Activated CD4-positive, alpha-beta T cell treated with anti-CD3 and anti-CD28 coated beads for 36 hours (primary cell): ENCODE measurements around the gene LZIC. TPM values are rescaled to one million over a fixed set of nuclear protein-coding genes. Genes with fewer than 3 reads are reported as not detected.

ENCODE experiments used
- ATAC-seq: fragments of 200-7000 bp; cut with Tn5 transposase; one replicate; pipeline ENCODE4 v1.10.0; 2021; ENCODE audit warnings: mild to moderate bottlenecking, moderate library complexity
- CTCF ChIA-PET: fragments of 350-600 bp; sonication (Branson Sonifier 250); formaldehyde crosslinking; loops from one replicate; lab custom pipeline; 2021; ENCODE audit warnings: antibody characterized with exemption; lab: Charles Lee
- POLR2A ChIA-PET: fragments of 350-600 bp; sonication (Branson Sonifier 250); formaldehyde crosslinking; loops from one replicate; lab custom pipeline; 2021; ENCODE audit warnings: antibody characterized with exemption, inconsistent platforms; lab: Charles Lee
- DNase-seq: peaks from one replicate; pipeline ENCODE4 v3.0.0-alpha.2; 2020
- H3K27ac Mint-ChIP-seq: one replicate; pipeline ENCODE4 v1.8.0; 2021; ENCODE audit warnings: mixed read lengths
- H3K27me3 Mint-ChIP-seq: one replicate; pipeline ENCODE4 v1.8.0; 2021; ENCODE audit warnings: mixed read lengths
- H3K36me3 Mint-ChIP-seq: one replicate; pipeline ENCODE4 v1.8.0; 2021; ENCODE audit warnings: low read depth, mixed read lengths
- H3K4me1 Mint-ChIP-seq: one replicate; pipeline ENCODE4 v1.8.0; 2021; ENCODE audit warnings: mixed read lengths
- H3K4me3 Mint-ChIP-seq: one replicate; pipeline ENCODE4 v1.8.0; 2021; ENCODE audit warnings: mild to moderate bottlenecking, moderate library complexity, mixed read lengths
- H3K9me3 Mint-ChIP-seq: one replicate; pipeline ENCODE4 v1.8.0; 2021; ENCODE audit warnings: low read depth, mixed read lengths
- intact Hi-C, 2 experiments: fragments of 100-400 bp; cut with DNase I in 1 of 2; cut with micrococcal nuclease in 1 of 2; formaldehyde crosslinking; loops; one replicate each; pipeline versions ENCODE4 v1.14.2 to v1.15.1; 2022 to 2024; cut with DNase I, micrococcal nuclease
- total RNA-seq, 2 experiments: library from RNA; stranded (reverse); gene quantifications; one replicate each; pipeline ENCODE4 v1.2.3, GENCODE V29; 2021

LZIC gene
- 10 to 100 TPM; 23.4 to 32.0 TPM for total RNA-seq

- Mint-ChIP-seq H3K4me3 (peak within 1 kb of the TSS; percentile 96), H3K9me3 (no peaks in the 10 kb centered on the region), H3K4me1 (peaks cover 18% of the 10 kb centered on the region), H3K36me3 (peaks cover 8% of the 10 kb centered on the region), H3K27ac (peak within 1 kb of the TSS; percentile 98), H3K27me3 (no peaks in the 10 kb centered on the region)
- ChIA-PET POLR2A (interaction anchor here (0.5 to 1.4 kb wide), 3 partner anchors 39 to 142 kb away, joined by 3 to 5 read pairs (median 3); partner anchors contain the start of gene UBE4B), CTCF (interaction anchor here (0.6 to 2.0 kb wide), 11 partner anchors 13 to 487 kb away, joined by 3 to 16 read pairs (median 4); partner anchors contain the start of genes CENPS, CTNNBIP1 and UBE4B)
- intact Hi-C loops = loop anchor here (1.0 to 5.0 kb wide), 18 partner anchors 33 to 529 kb away; partner anchors contain the start of genes CTNNBIP1 (in 2 of the 2), UBE4B (in 2 of the 2), CENPS (in 1 of the 2) and CLSTN1 (in 1 of the 2)
- DNase-seq (peak; percentile 95), ATAC-seq (peak; percentile 97)
Measured at GRCh38 chr1:9942939-9943788, at the start of gene LZIC, which contains the start of gene NMNAT1. LZIC (minus strand) TSS chr1:9943391; CDS start chr1:9936619, 6,772 bp downstream. NMNAT1 (plus strand) TSS chr1:9943475; CDS start chr1:9972074, 28,599 bp downstream.

- DNase-seq = no peak
- Mint-ChIP-seq H3K27ac (no peak overlapping the region), H3K4me1 (peaks cover 4% of the 10 kb centered on the region), H3K4me3 (no peak overlapping the region), H3K36me3 (no peaks in the 10 kb centered on the region), H3K9me3 (no peaks in the 10 kb centered on the region), H3K27me3 (peaks cover 14% of the 10 kb centered on the region)
- POLR2A ChIA-PET = no interaction called here
- CTCF ChIA-PET = interaction anchor here (0.7 kb wide), 1 partner anchor 429 kb away, joined by 5 read pairs; no protein-coding TSS in a partner anchor
- no peak for ATAC-seq
- intact Hi-C loops = no loop called here
Measured at GRCh38 chr1:9992910-9993309, 49.7 kb upstream of the LZIC start.

GRCh38 chr1:9990944-9991343 lies 47.8 kb upstream of the LZIC start:
- Mint-ChIP-seq H3K9me3 (no peaks in the 10 kb centered on the region), H3K4me1 (no peaks in the 10 kb centered on the region), H3K27ac (no peak overlapping the region), H3K27me3 (peaks cover 7% of the 10 kb centered on the region), H3K36me3 (no peaks in the 10 kb centered on the region), H3K4me3 (no peak overlapping the region)
- intact Hi-C loops = no loop called here
- ATAC-seq (no peak), DNase-seq (no peak)
- ChIA-PET POLR2A (interaction anchor here (0.6 kb wide), 1 partner anchor 257 kb away, joined by 3 read pairs; no protein-coding TSS in a partner anchor), CTCF (interaction anchor here (0.5 to 0.7 kb wide), 2 partner anchors 13 to 423 kb away, joined by 3 read pairs; no protein-coding TSS in a partner anchor)

- CTCF ChIA-PET = no interaction called here
- POLR2A ChIA-PET = interaction anchor here (0.5 kb wide), 1 partner anchor 277 kb away, joined by 3 read pairs; no protein-coding TSS in a partner anchor
- peaks cover 7% of the 10 kb centered on the region for H3K27me3 Mint-ChIP-seq
- no peaks in the 10 kb centered on the region for H3K9me3 Mint-ChIP-seq
- intact Hi-C loops = no loop called here
- no peaks in the 10 kb centered on the region for H3K4me1 Mint-ChIP-seq
- no peak overlapping the region for H3K4me3 Mint-ChIP-seq
- DNase-seq (no peak), ATAC-seq (no peak)
- no peak overlapping the region for H3K27ac Mint-ChIP-seq
- no peaks in the 10 kb centered on the region for H3K36me3 Mint-ChIP-seq
Measured at GRCh38 chr1:9989773-9990172, 46.6 kb upstream of the LZIC start.

- CTCF ChIA-PET = no interaction called here
- intact Hi-C loops = no loop called here
- Mint-ChIP-seq H3K27ac (no peak overlapping the region), H3K36me3 (peaks cover 13% of the 10 kb centered on the region), H3K4me3 (no peak overlapping the region), H3K9me3 (no peaks in the 10 kb centered on the region), H3K4me1 (no peaks in the 10 kb centered on the region), H3K27me3 (no peaks in the 10 kb centered on the region)
- DNase-seq (no peak), ATAC-seq (no peak)
- POLR2A ChIA-PET = no interaction called here
Measured at GRCh38 chr1:9985001-9985400, 41.8 kb upstream of the LZIC start.

GRCh38 chr1:9984253-9984652 lies 41.1 kb upstream of the LZIC start:
- peaks cover 13% of the 10 kb centered on the region for H3K36me3 Mint-ChIP-seq
- intact Hi-C loops = no loop called here
- no peak overlapping the region for H3K27ac Mint-ChIP-seq
- H3K4me3 Mint-ChIP-seq = no peak overlapping the region
- no peaks in the 10 kb centered on the region for H3K9me3 Mint-ChIP-seq
- H3K4me1 Mint-ChIP-seq = no peaks in the 10 kb centered on the region
- ChIA-PET CTCF (no interaction called here), POLR2A (no interaction called here)
- DNase-seq = no peak
- ATAC-seq = no peak
- H3K27me3 Mint-ChIP-seq = no peaks in the 10 kb centered on the region

GRCh38 chr1:9960706-9961562 lies 17.7 kb upstream of the LZIC start:
- intact Hi-C loops = no loop called here
- CTCF ChIA-PET = interaction anchor here (1.3 kb wide), 1 partner anchor 11 kb away, joined by 9 read pairs; no protein-coding TSS in a partner anchor
- Mint-ChIP-seq H3K36me3 (no peaks in the 10 kb centered on the region), H3K27ac (no peak overlapping the region), H3K4me3 (no peak overlapping the region), H3K4me1 (no peaks in the 10 kb centered on the region), H3K27me3 (no peaks in the 10 kb centered on the region), H3K9me3 (no peaks in the 10 kb centered on the region)
- DNase-seq = no peak
- POLR2A ChIA-PET = no interaction called here
- ATAC-seq = no peak

GRCh38 chr1:9960011-9960410 lies 16.8 kb upstream of the LZIC start:
- H3K36me3 Mint-ChIP-seq = no peaks in the 10 kb centered on the region
- ChIA-PET CTCF (no interaction called here), POLR2A (no interaction called here)
- DNase-seq (no peak), ATAC-seq (no peak)
- intact Hi-C loops = no loop called here
- no peaks in the 10 kb centered on the region for H3K9me3 Mint-ChIP-seq
- H3K27ac Mint-ChIP-seq = no peak overlapping the region
- H3K27me3 Mint-ChIP-seq = no peaks in the 10 kb centered on the region
- no peaks in the 10 kb centered on the region for H3K4me1 Mint-ChIP-seq
- no peak overlapping the region for H3K4me3 Mint-ChIP-seq

GRCh38 chr1:9957726-9958125 lies 14.5 kb upstream of the LZIC start:
- H3K27ac Mint-ChIP-seq = no peak overlapping the region
- intact Hi-C loops = loop anchor here in 1 of 2 experiments (10.0 kb wide), 1 partner anchor 197 kb away; no protein-coding TSS in a partner anchor
- H3K4me1 Mint-ChIP-seq = no peaks in the 10 kb centered on the region
- ChIA-PET POLR2A (no interaction called here), CTCF (interaction anchor here (1.1 kb wide), 1 partner anchor 341 kb away, joined by 4 read pairs; no protein-coding TSS in a partner anchor)
- DNase-seq = no peak
- ATAC-seq = no peak
- H3K9me3 Mint-ChIP-seq = no peaks in the 10 kb centered on the region
- H3K27me3 Mint-ChIP-seq = no peaks in the 10 kb centered on the region
- no peak overlapping the region for H3K4me3 Mint-ChIP-seq
- H3K36me3 Mint-ChIP-seq = no peaks in the 10 kb centered on the region

- CTCF ChIA-PET = no interaction called here
- intact Hi-C loops = no loop called here
- no peak overlapping the region for H3K27ac Mint-ChIP-seq
- POLR2A ChIA-PET = interaction anchor here (0.7 kb wide), 1 partner anchor 39 kb away, joined by 5 read pairs; no protein-coding TSS in a partner anchor
- ATAC-seq (no peak), DNase-seq (no peak)
- H3K4me3 Mint-ChIP-seq = no peak overlapping the region
- H3K36me3 Mint-ChIP-seq = peaks cover 4% of the 10 kb centered on the region
- peaks cover 23% of the 10 kb centered on the region for H3K4me1 Mint-ChIP-seq
- H3K27me3 Mint-ChIP-seq = no peaks in the 10 kb centered on the region
- no peaks in the 10 kb centered on the region for H3K9me3 Mint-ChIP-seq
Measured at GRCh38 chr1:9946315-9946714, 3.1 kb upstream of the LZIC start.
